ENCODE results near the gene TTLL9.
"Not testable (repeated sequence)": the region's sequence is repeated elsewhere in the genome, so short reads cannot be mapped to it uniquely, and the experiment has no call there.

The TTLL9 gene

DNA sequence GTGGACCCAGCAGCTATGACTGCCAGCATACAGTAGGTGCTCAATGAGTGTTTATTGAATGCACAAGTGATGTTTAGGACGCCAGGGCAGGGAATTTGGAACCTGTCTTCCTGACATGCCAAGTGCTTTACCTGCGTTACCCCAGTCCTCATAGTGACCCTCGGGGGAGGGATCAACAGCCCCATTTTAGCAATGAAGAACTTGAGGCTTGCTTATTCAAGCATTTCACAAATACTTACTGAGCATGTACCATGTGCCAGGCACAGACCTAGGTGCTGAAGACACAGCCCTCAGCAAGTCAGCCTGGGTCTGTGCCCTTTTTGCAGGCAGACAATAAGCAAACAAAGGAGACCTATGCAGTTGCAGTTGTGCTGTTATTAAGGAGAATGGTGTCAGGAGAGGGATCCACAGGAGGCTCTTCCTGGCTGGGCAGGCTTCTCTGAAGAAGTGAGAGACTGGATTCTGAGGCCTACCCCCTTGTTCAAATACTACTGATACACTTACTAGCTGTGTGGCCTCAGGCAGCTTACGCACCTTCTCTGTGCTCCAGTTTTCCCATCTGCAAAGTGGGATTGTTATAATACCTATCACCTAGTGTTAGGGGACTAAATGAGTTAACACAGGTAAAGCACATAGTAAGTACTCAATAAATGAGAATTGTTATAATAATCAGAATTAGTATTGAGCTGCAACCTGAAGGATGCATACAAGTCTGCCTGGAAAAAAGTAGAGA is 39.8 kb downstream of the TTLL9 start:
- TF ChIP-seq, protein P1, sequence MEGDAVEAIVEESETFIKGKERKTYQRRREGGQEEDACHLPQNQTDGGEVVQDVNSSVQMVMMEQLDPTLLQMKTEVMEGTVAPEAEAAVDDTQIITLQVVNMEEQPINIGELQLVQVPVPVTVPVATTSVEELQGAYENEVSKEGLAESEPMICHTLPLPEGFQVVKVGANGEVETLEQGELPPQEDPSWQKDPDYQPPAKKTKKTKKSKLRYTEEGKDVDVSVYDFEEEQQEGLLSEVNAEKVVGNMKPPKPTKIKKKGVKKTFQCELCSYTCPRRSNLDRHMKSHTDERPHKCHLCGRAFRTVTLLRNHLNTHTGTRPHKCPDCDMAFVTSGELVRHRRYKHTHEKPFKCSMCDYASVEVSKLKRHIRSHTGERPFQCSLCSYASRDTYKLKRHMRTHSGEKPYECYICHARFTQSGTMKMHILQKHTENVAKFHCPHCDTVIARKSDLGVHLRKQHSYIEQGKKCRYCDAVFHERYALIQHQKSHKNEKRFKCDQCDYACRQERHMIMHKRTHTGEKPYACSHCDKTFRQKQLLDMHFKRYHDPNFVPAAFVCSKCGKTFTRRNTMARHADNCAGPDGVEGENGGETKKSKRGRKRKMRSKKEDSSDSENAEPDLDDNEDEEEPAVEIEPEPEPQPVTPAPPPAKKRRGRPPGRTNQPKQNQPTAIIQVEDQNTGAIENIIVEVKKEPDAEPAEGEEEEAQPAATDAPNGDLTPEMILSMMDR (IDR thresholded peaks at IDR 0.05; ENCODE audit: low read depth, low read length, missing control alignments): no peak
- DNase-seq (ENCODE audit: low read depth): no peak
- no peak overlapping the region for H3K4me3 ChIP-seq (ENCODE audit: low read depth, low read length)

DNA sequence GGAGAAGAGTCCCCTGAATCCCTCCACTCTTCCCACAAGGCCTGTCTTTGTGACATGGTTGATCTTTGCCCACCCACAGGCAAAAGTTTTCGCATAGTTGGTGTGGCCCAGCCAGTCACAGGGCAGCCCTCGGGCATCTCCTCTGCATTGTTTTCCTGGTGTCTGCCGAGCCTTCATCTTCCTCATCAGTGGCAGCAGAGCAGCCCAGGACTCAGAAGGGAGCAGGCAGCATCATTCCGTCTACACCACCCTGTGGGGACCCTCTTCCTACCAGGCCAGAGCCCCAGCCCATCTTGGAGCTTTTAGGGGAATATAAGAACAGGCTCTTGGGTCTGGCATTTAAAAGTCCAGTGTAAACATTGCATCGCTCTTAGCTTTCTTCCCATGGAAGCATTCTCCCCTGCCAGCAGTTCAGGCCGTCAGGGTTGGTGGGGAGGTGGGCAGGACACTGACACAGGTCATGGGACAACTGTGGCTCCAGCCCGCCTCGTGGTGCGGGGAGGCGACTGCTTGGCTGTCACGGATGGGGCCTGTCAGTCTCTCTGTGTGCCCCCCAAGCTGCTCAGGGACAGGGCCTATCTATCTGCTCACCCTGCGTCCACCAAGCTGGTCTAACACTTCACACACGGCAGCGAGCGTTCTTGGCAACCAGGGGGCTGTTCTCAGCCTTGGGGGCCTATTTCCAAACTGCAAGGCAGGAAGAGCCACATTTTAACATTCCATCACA is 43.2 kb downstream of the TTLL9 start:
- no peak for DNase-seq (ENCODE audit: low read depth)
- H3K4me3 ChIP-seq (ENCODE audit: low read depth, low read length): no peak overlapping the region
- TF ChIP-seq, protein P1 (IDR thresholded peaks at IDR 0.05; ENCODE audit: low read depth, low read length, missing control alignments): no peak

DNA sequence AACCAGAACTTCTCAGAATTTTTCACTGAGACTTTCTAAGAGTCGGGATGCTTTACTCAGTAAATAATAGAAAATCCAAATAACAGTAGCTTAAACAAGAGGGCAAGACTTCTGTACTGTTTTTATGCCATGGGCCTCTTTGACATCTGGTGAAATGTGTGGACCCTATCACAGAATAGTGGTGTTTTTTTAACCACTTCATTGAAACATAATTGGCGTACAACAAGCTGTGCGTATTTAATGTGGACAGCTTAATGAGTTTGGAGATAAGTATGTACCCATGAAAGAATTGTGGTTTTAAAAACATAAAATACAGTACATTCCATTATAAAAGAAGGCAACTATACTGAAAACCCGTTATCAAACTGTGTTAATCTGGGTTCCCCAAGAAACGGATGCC is 43.7 kb downstream of the TTLL9 start:
- TF ChIP-seq, protein P1 (IDR thresholded peaks at IDR 0.05; ENCODE audit: low read depth, low read length, missing control alignments): no peak
- no peak overlapping the region for H3K4me3 ChIP-seq (ENCODE audit: low read depth, low read length)
- DNase-seq (ENCODE audit: low read depth): no peak

DNA sequence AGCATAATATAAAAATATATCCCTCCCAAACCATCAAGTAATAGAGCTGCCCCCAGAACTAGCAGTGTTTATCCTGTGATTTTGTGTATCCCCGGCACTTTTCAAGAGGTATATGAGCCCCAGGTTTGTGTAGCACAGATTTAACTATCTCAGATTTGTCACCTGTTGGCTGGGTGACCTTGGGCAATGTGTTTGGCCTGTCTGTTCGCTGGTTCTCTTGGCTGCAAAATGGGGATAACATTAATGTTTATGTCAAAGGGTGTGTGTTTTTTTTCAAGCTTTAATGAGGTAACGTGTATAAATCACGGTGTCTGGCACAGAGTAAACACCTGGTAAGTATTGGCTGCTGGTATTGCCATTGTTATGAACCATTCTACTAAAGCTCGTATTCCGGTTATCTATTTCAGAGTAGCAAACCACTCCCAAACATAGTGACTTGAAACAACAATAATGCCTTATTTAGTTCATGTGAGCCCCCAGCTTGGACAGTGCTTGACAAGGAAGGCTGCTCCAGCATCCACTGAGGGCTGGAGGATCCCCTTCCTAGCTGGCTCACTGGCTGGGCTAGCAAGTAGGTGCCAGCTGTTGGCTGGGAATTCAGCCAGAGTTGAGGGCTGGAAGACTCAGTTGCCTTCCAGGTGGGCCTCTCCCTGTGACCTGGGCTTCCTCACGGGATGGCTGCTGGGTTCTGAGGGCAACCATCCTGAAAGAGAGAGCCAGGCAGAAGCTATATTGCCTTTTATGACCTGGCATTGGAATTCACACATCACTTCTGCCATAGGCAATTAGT is 45.3 kb downstream of the TTLL9 start:
- no peak for DNase-seq (ENCODE audit: low read depth)
- TF ChIP-seq, protein P1 (IDR thresholded peaks at IDR 0.05; ENCODE audit: low read depth, low read length, missing control alignments): no peak
- no peak overlapping the region for H3K4me3 ChIP-seq (ENCODE audit: low read depth, low read length)

DNA sequence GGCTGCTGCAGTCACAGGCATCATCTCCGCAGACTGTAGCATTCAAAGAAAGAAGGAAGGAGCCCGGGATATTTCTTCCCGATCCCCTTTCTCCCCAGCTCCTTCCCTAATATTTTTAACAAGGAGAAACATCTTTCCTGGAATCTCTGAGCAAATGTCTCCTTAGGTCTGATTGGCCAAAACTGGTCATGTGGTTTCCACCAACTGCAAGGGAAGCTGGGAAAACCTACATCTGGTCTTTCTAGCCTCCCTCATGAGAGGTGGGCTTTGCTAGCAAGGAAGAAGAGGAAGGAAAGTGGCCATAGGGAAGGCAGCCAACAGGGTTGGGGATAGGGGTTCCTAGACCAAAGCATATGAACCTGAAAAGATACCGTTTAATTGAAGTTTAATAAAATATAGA is 46.3 kb downstream of the TTLL9 start:
- no peak overlapping the region for H3K4me3 ChIP-seq (ENCODE audit: low read depth, low read length)
- no peak for DNase-seq (ENCODE audit: low read depth)
- TF ChIP-seq, protein P1 (IDR thresholded peaks at IDR 0.05; ENCODE audit: low read depth, low read length, missing control alignments): no peak

DNA sequence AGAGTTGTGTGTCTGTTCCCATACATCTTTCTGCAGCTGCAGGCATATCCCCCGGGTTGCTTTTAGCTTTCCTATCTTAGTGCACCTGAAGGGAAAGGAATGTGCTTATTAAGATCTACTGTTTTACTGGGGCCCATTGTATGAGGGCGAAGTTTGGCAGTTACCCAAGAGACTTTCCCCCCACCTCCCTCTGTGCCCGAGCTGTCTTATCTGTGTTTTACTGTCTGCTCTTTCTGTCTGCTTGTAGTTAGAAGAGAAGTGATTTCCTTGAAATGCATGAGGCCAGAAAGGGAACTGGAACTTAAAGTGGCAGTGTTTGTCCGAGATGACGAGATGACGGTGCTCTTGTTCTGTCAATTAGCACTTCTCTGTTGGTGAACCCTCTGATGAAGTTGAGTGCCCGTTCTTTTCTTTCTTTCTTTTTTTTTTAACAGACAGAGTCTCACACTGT is 47.6 kb downstream of the TTLL9 start:
- not testable (repeated sequence) for H3K4me3 ChIP-seq (ENCODE audit: low read depth, low read length); DNase-seq (ENCODE audit: low read depth)

DNA sequence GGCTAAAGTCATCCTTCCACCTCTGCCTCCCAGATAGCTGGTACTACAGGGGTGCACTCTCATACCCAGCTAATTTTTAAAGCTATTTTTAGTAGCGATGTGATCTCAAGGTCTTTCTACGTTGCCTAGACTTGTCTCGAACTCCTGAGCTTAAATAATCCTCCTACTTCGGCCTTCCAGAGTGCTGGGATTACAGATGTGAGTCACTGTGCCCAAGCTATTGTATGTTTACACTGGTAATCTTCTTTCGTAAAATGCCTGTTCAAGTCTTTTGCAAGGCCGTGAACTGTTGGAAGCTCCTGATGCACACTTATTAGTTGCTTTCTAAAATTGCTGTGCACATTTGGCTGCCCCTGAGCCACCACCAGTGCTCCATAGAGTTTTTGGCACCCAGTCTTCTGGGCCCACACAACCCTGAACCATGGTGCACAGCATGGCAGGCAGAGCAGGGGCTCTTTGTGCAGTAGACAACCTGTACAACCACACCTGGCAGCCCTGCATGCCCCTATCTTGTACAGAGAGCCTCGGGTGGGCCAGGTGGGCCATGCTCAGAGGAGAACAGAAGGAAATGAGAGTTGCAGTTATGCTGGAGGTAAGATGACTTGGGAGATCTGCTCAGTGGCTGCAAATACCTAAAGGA is 48.2 kb downstream of the TTLL9 start:
- no peak for DNase-seq (ENCODE audit: low read depth)

More for the DNA sequence above, 48.2 kb downstream of the TTLL9 start:
- no peak overlapping the region for H3K4me3 ChIP-seq (ENCODE audit: low read depth, low read length)
- TF ChIP-seq, protein P1 (IDR thresholded peaks at IDR 0.05; ENCODE audit: low read depth, low read length, missing control alignments): no peak

All from GM12864 (cell line).